Right lobe of liver (tissue), 4 donors: ENCODE measurements around the gene GNPAT.

Source experiments
- CTCF ChIP-seq, 4 donors: fragments of 200-600 bp in 3 of 4; fragments of 450-650 bp in 1 of 4; IDR thresholded peaks; one replicate each; pipeline versions ENCODE4 v1.5.1 to v1.8.0; 2016 to 2022; ENCODE audit warnings: antibody characterized with exemption in 4 of 4, mild to moderate bottlenecking in 2 of 4
- POLR2A ChIP-seq: fragments of 450-650 bp; IDR thresholded peaks from one replicate; pipeline ENCODE4 v1.6.1; 2017; ENCODE audit warnings: antibody characterized with exemption, mild to moderate bottlenecking
- donor health status: DM: no; HTN: no; CAD: no.
- donor health status: DM: no; HTN: no; CAD: no.
- donor health status: DM: no; HTN: yes; CAD: no.

DNA sequence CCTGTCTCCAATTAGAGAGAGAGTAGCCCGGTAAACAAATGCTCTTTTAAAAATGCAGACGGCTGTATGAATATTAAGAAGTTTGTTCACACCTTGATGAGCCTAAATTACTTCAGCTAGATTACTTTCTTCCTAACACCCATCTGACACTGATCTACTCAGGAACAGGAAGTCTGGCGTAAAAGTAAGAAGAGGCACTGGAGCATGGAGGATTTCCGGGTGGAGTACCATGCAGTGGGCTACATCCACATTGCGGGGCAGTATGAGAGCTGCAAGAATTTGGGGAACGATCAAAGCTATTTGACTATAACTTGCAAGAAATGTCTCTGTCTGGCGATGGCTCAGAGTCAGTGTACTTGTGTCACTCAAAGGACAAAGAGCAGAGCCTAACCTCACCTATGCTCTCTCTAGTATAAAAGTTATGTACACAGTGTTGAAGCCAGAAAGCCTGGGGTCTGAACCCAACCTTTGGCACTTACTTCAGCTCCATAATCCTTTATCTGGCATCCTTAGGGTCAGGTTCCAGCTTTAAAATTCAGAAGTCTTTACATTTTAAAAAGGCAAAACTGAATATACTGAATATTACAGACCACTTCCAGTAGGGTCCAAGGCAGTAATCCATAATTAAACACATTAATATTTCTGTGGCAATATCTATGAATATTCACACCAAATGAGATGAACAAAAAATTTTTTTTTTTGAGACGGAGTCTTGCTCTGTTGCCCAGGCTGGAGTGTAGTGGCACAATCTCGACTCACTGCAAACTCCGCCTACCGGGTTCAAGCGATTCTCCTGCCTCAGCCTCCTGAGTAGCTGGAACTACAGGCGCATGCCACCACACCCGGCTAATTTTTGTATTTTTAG is 7.9 kb upstream of the GNPAT start:
- TF ChIP-seq CTCF (IDR thresholded peaks at IDR 0.05) (no peak), POLR2A (no peak)
